OCI-LY1 (cell line): ENCODE data around the gene RAI14.
"Not testable (repeated sequence)": the region's sequence is repeated elsewhere in the genome, so short reads cannot be mapped to it uniquely, and the experiment has no call there.

ENCODE experiments used
- H2AFZ ChIP-seq: fragments of 200-600 bp; sonication (generic), shearing (Covaris generic); 2 replicates; pipeline ENCODE4 v1.6.0; 2014; ENCODE audit warnings: antibody characterized with exemption, mild to moderate bottlenecking, low read length
- H3F3A ChIP-seq: fragments of 200-600 bp; sonication (generic), shearing (Covaris generic); 2 replicates; pipeline ENCODE4 v1.6.0; 2014; ENCODE audit warnings: mild to moderate bottlenecking, antibody characterized with exemption, low read length, moderate library complexity; ENCODE audit not compliant: insufficient read depth
- H3K27ac ChIP-seq: fragments of 200-600 bp; sonication (generic); 2 replicates; pipeline ENCODE4 v1.5.1; 2014; ENCODE audit warnings: low read length, mixed run types, mild to moderate bottlenecking, low read depth; ENCODE audit not compliant: poor library complexity, severe bottlenecking
- H3K27me3 ChIP-seq: fragments of 200-600 bp; sonication (generic); 2 replicates; pipeline ENCODE4 v1.6.0; 2014; ENCODE audit warnings: antibody characterized with exemption, mild to moderate bottlenecking, low read length, moderate library complexity; ENCODE audit not compliant: insufficient read depth
- H3K36me3 ChIP-seq: fragments of 200-600 bp; sonication (generic); 2 replicates; pipeline ENCODE4 v1.6.1; 2014; ENCODE audit warnings: mild to moderate bottlenecking, antibody characterized with exemption, low read length, moderate library complexity, mixed read lengths; ENCODE audit not compliant: insufficient read depth
- H3K4me1 ChIP-seq: fragments of 200-600 bp; sonication (generic); 2 replicates; pipeline ENCODE4 v1.5.1; 2014; ENCODE audit warnings: mild to moderate bottlenecking, low read length, moderate library complexity; ENCODE audit not compliant: insufficient read depth, severe bottlenecking
- H3K4me2 ChIP-seq: fragments of 200-600 bp; sonication (generic), shearing (Covaris generic); 2 replicates; pipeline ENCODE4 v1.6.1; 2014; ENCODE audit warnings: low read length
- H3K4me3 ChIP-seq: fragments of 200-600 bp; sonication (generic); 2 replicates; pipeline ENCODE4 v1.5.1; 2014; ENCODE audit warnings: low read length, low read depth, mild to moderate bottlenecking, mixed read lengths; ENCODE audit not compliant: poor library complexity, severe bottlenecking
- H3K79me2 ChIP-seq: fragments of 200-600 bp; shearing (Covaris generic); 2 replicates; pipeline ENCODE4 v1.6.1; 2016; ENCODE audit warnings: mixed run types, low read length, mixed read lengths; ENCODE audit not compliant: insufficient read depth
- H3K9ac ChIP-seq: fragments of 200-600 bp; sonication (generic), shearing (Covaris generic); 2 replicates; pipeline ENCODE4 v1.6.1; 2014; ENCODE audit warnings: mild to moderate bottlenecking, low read length, mixed read lengths
- H3K9me2 ChIP-seq: fragments of 200-600 bp; sonication (generic), shearing (Covaris generic); 2 replicates; pipeline ENCODE4 v1.6.1; 2014; ENCODE audit warnings: low read depth, mild to moderate bottlenecking, low read length, mixed read lengths
- H3K9me3 ChIP-seq: fragments of 200-600 bp; shearing (Covaris generic); 2 replicates; pipeline ENCODE4 v1.6.1; 2014; ENCODE audit warnings: low read length, mixed read lengths
- H4K20me1 ChIP-seq: fragments of 200-600 bp; sonication (generic), shearing (Covaris generic); 2 replicates; pipeline ENCODE4 v1.6.0; 2016; ENCODE audit warnings: mild to moderate bottlenecking, low read length; ENCODE audit not compliant: insufficient read depth
- CTCF ChIP-seq: fragments of 200-600 bp; sonication (generic), shearing (Covaris generic); IDR thresholded peaks from 2 replicates; pipeline ENCODE4 v1.5.1; 2017; ENCODE audit warnings: mild to moderate bottlenecking, antibody characterized with exemption, low read length, moderate library complexity, mixed read lengths
- EZH2 ChIP-seq: fragments of 200-600 bp; sonication (generic), shearing (Covaris generic); IDR thresholded peaks from 2 replicates; pipeline ENCODE4 v1.8.0; 2017; ENCODE audit warnings: borderline replicate concordance, mixed run types, mild to moderate bottlenecking, antibody characterized with exemption, low read length, moderate library complexity, mixed read lengths

Gene RAI14

GRCh38 chr5:34722183-34722582 lies 66.1 kb downstream of the RAI14 start:
- Histone ChIP-seq H3K4me1 (no peaks in the 10 kb centered on the region), H3K27ac (no peak overlapping the region), H3K4me2 (no peak overlapping the region), H4K20me1 (no peaks in the 10 kb centered on the region), H2AFZ (no peak overlapping the region), H3K27me3 (no peaks in the 10 kb centered on the region), H3K9me2 (no peaks in the 10 kb centered on the region), H3K9me3 (no peaks in the 10 kb centered on the region), H3K4me3 (no peak overlapping the region), H3F3A (no peaks in the 10 kb centered on the region), H3K79me2 (no peaks in the 10 kb centered on the region), H3K36me3 (no peaks in the 10 kb centered on the region), H3K9ac (no peak overlapping the region)
- TF ChIP-seq EZH2 (no peak), CTCF (no peak)

GRCh38 chr5:34724741-34725140 lies 68.6 kb downstream of the RAI14 start:
- Histone ChIP-seq H3K27me3 (no peaks in the 10 kb centered on the region), H3K9me2 (no peaks in the 10 kb centered on the region), H3K9me3 (no peaks in the 10 kb centered on the region), H3K27ac (no peak overlapping the region), H3F3A (no peaks in the 10 kb centered on the region), H3K4me1 (no peaks in the 10 kb centered on the region), H3K79me2 (no peaks in the 10 kb centered on the region), H3K9ac (no peak overlapping the region), H3K4me3 (no peak overlapping the region), H2AFZ (no peak overlapping the region), H4K20me1 (no peaks in the 10 kb centered on the region), H3K36me3 (no peaks in the 10 kb centered on the region), H3K4me2 (no peak overlapping the region)
- TF ChIP-seq CTCF: no peak
- no peak for TF ChIP-seq EZH2

GRCh38 chr5:34727166-34727749 lies 71.1 kb downstream of the RAI14 start:
- not testable (repeated sequence) for H3K36me3 ChIP-seq, H3F3A ChIP-seq, H3K4me1 ChIP-seq, H3K9me2 ChIP-seq, H3K79me2 ChIP-seq, H3K9me3 ChIP-seq, H3K9ac ChIP-seq, H2AFZ ChIP-seq, H3K27ac ChIP-seq, H3K27me3 ChIP-seq, H3K4me3 ChIP-seq, H3K4me2 ChIP-seq, H4K20me1 ChIP-seq

GRCh38 chr5:34728236-34728635 lies 72.1 kb downstream of the RAI14 start:
- Histone ChIP-seq H3K27ac (no peak overlapping the region), H3K79me2 (no peaks in the 10 kb centered on the region), H3K4me3 (no peak overlapping the region), H4K20me1 (no peaks in the 10 kb centered on the region), H3K9ac (no peak overlapping the region), H3K4me2 (no peak overlapping the region), H3K27me3 (0 out of 2 replicates have a peak, but pooled peaks cover 3% of the 10 kb centered on the region), H3K9me3 (no peaks in the 10 kb centered on the region), H3K9me2 (no peaks in the 10 kb centered on the region), H3F3A (no peaks in the 10 kb centered on the region), H3K4me1 (no peaks in the 10 kb centered on the region), H3K36me3 (no peaks in the 10 kb centered on the region), H2AFZ (no peak overlapping the region)
- TF ChIP-seq EZH2 (no peak), CTCF (no peak)
